Liver (tissue), 9 donors: ENCODE results near the gene PTGIR. TPM values are rescaled to one million over a fixed set of nuclear protein-coding genes. Genes with fewer than 3 reads are reported as not detected.

ENCODE experiments used
- DNase-seq: peaks from one replicate; pipeline ENCODE4 v3.0.0-alpha.2; 2017; ENCODE audit warnings: low spot score
- H3K27ac ChIP-seq, 2 donors: one replicate each; pipeline ENCODE4 v1.7.0; 2013; ENCODE audit warnings: inconsistent platforms in 2 of 2, low read length in 2 of 2, control low read depth in 1 of 2, low read depth in 1 of 2, mild to moderate bottlenecking in 1 of 2
- H3K27me3 ChIP-seq, 4 donors: one replicate each; pipeline versions ENCODE4 v1.6.1 to v1.7.0; 2013; ENCODE audit warnings: low read length in 3 of 4, inconsistent platforms in 1 of 4, mild to moderate bottlenecking in 1 of 4, moderate library complexity in 1 of 4; ENCODE audit not compliant: control insufficient read depth in 4 of 4, insufficient read depth in 4 of 4
- H3K36me3 ChIP-seq, 4 donors: one replicate each; pipeline versions ENCODE4 v1.6.1 to v1.7.0; 2013; ENCODE audit warnings: low read length in 3 of 4, mild to moderate bottlenecking in 3 of 4, low read depth in 1 of 4, moderate library complexity in 1 of 4; ENCODE audit not compliant: control insufficient read depth in 4 of 4, insufficient read depth in 3 of 4
- H3K4me1 ChIP-seq, 4 donors: one replicate each; pipeline versions ENCODE4 v1.6.1 to v1.7.0; 2013; ENCODE audit warnings: low read length in 3 of 4, mild to moderate bottlenecking in 3 of 4, moderate library complexity in 1 of 4; ENCODE audit not compliant: control insufficient read depth in 4 of 4, insufficient read depth in 4 of 4
- H3K4me3 ChIP-seq, 3 donors: one replicate each; pipeline versions ENCODE4 v1.6.1 to v1.7.0; 2013; ENCODE audit warnings: low read length in 3 of 3, control low read depth in 1 of 3, low read depth in 1 of 3, mild to moderate bottlenecking in 1 of 3
- H3K9ac ChIP-seq, 2 donors: one replicate each; pipeline ENCODE4 v1.7.0; 2013; ENCODE audit warnings: low read length in 2 of 2, mild to moderate bottlenecking in 2 of 2, moderate library complexity in 2 of 2, control low read depth in 1 of 2, low read depth in 1 of 2
- H3K9me3 ChIP-seq, 4 donors: one replicate each; pipeline versions ENCODE4 v1.6.1 to v1.7.0; 2013; ENCODE audit warnings: low read length in 3 of 4; ENCODE audit not compliant: control insufficient read depth in 4 of 4
- EGR1 ChIP-seq, 2 donors: IDR thresholded peaks; 2 replicates each; pipeline ENCODE4 v1.6.1; 2016 to 2018; ENCODE audit warnings: antibody characterized with exemption in 2 of 2, low read depth in 2 of 2
- FOXA1 ChIP-seq: IDR thresholded peaks from 2 replicates; pipeline ENCODE4 v1.6.1; 2016; ENCODE audit warnings: antibody characterized with exemption
- FOXA2 ChIP-seq: IDR thresholded peaks from 2 replicates; pipeline ENCODE4 v1.6.1; 2016; ENCODE audit warnings: antibody characterized with exemption
- GABPA ChIP-seq, 2 donors: IDR thresholded peaks in 1 of 2; conservative IDR thresholded peaks in 1 of 2; 2 replicates each; pipeline ENCODE4 v1.6.1; 2016; ENCODE audit warnings: antibody characterized with exemption in 2 of 2, mild to moderate bottlenecking in 1 of 2, moderate library complexity in 1 of 2
- HNF4A ChIP-seq, 2 donors: conservative IDR thresholded peaks; 2 replicates each; pipeline ENCODE4 v1.6.1; 2016; ENCODE audit warnings: antibody characterized with exemption in 2 of 2, mild to moderate bottlenecking in 2 of 2
- JUND ChIP-seq, 2 donors: IDR thresholded peaks; 2 replicates each; pipeline ENCODE4 v1.6.1; 2016; ENCODE audit warnings: antibody characterized with exemption in 2 of 2
- NR2F2 ChIP-seq: IDR thresholded peaks from 2 replicates; pipeline ENCODE4 v1.6.1; 2016; ENCODE audit warnings: antibody characterized with exemption
- RAD21 ChIP-seq, 2 donors: IDR thresholded peaks; 2 replicates each; pipeline ENCODE4 v1.6.1; 2016; ENCODE audit warnings: antibody characterized with exemption in 2 of 2, mild to moderate bottlenecking in 2 of 2
- SP1 ChIP-seq: IDR thresholded peaks from 2 replicates; pipeline ENCODE4 v1.6.1; 2018; ENCODE audit warnings: antibody characterized with exemption, mild to moderate bottlenecking
- TAF1 ChIP-seq: conservative IDR thresholded peaks from 2 replicates; pipeline ENCODE4 v1.6.1; 2016; ENCODE audit warnings: antibody characterized with exemption, mild to moderate bottlenecking
- YY1 ChIP-seq: IDR thresholded peaks from 2 replicates; pipeline ENCODE4 v1.6.1; 2016; ENCODE audit warnings: antibody characterized with exemption, mild to moderate bottlenecking
- WGBS: extraction: QIAGEN DNeasy Blood & Tissue Kit; methylation state at CpG from one replicate; pipeline ENCODE4 v1.1.7; 2013; 5-methylcytosine and 5-hydroxymethylcytosine counted together
- polyA plus RNA-seq, 2 donors: library from polyadenylated mRNA; stranded (reverse) in 1 of 2; unstranded in 1 of 2; fragments of 200-250 nt in 1 of 2; fragments of >200 nt in 1 of 2; fragmentation: Nextera tagmentation in 1 of 2; extraction: Ambion mirVana in 1 of 2; gene quantifications; one replicate each; pipeline versions ENCODE4 v1.2.1 to v1.2.3, GENCODE V29; 2013 to 2015
- total RNA-seq, 2 donors: library from RNA; depleted of rRNA; stranded (reverse); fragments of >200 nt; gene quantifications; one replicate each; pipeline ENCODE4 v1.2.3, GENCODE V29; 2014
- TF ChIP-seq, protein P1 (sequence below): IDR thresholded peaks from 2 replicates; pipeline ENCODE4 v1.6.1; 2016; ENCODE audit warnings: antibody characterized with exemption
- TF ChIP-seq, protein P2 (sequence below): IDR thresholded peaks from 2 replicates; pipeline ENCODE4 v1.6.1; 2016; ENCODE audit warnings: antibody characterized with exemption, mild to moderate bottlenecking
- TF ChIP-seq, protein P3 (sequence below): IDR thresholded peaks from 2 replicates; pipeline ENCODE4 v1.6.1; 2016; ENCODE audit warnings: antibody characterized with exemption
- TF ChIP-seq, protein P4 (sequence below): fragments of 150-350 bp; IDR thresholded peaks from 2 replicates; pipeline ENCODE4 v1.5.1; 2017; ENCODE audit warnings: improper control_type of control experiment, low read depth, low read length; ENCODE audit not compliant: missing input control
- TF ChIP-seq, protein P5 (sequence below): IDR thresholded peaks from 2 replicates; pipeline ENCODE4 v1.6.1; 2016; ENCODE audit warnings: antibody characterized with exemption
- donor health status: healthy.
- donor health status: healthy.
- donor health status: healthy.
- donor health status: healthy.
- donor health status: healthy.

The PTGIR gene
- total and polyA plus RNA-seq, 4 donors = 1.4 to 5.9 (median 2.9) TPM

DNA sequence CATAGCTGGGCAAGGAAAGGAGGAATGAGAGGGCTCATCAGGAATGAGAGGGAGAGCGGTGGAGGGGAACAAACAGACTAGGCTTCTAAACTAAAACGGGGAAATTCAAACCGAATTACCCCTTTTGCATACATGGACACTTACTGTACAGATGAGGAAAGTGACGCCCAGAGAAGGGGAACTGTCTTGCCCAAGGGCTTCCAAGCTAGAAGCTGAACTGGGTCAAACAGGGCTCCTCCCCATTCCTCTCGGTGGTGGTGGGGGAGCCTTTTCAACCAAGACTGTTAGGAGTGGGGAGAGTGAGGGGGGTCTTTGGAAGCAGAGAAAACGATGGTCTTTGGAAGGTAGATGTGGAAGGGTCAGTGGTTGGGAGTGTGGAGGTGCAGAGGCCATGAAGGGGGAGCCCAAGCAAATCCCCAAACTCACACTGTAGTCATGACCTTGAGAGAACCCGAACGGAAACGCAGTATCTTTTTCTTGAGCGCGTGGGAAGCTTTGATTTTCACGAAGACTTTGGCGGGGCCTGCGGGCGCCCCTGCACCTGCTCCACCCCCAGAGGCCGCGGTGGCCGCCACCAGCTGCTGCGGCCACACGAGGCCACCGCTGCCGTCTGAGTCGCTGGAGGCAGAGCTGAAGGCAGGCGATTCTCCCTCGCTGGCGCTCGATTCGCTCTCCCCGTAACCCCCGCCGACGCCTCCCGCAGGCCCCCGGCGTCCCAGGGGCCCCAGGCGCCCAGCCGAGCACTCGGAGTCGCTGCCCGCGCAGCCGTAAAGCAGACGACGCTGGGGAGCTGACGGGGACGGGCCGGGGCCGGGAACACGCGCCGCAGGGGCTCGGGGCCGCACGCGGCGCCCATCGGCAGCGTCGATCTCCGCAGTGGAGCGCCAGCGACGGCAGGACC lies 23.4 kb upstream of the PTGIR start:
- H3K4me3 ChIP-seq = no peak overlapping the region

DNA sequence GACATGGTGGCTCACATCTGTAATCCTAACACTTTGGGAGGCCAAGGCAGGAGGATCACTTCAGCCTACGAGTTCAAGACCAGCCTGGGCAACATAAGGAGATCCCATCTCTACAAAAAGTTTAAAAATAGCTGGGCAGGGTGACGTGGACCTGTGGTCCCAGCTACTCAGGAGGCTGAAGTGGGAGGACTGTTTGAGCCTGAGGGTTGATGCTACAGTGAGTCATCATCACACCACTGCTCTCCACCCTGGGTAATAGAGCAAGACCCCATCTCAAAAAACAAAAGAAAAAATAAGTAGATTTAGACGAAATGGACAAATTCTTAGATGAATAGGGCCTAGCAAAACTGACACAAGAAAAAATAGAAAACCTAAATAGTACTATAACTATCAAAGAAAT lies 21.5 kb upstream of the PTGIR start:
- no peak overlapping the region for H3K4me3 ChIP-seq
- H3K27me3 ChIP-seq = peaks cover 0 to 11% (median 3%) of the 10 kb centered on the region in 4 donors
- TF ChIP-seq, protein P1, sequence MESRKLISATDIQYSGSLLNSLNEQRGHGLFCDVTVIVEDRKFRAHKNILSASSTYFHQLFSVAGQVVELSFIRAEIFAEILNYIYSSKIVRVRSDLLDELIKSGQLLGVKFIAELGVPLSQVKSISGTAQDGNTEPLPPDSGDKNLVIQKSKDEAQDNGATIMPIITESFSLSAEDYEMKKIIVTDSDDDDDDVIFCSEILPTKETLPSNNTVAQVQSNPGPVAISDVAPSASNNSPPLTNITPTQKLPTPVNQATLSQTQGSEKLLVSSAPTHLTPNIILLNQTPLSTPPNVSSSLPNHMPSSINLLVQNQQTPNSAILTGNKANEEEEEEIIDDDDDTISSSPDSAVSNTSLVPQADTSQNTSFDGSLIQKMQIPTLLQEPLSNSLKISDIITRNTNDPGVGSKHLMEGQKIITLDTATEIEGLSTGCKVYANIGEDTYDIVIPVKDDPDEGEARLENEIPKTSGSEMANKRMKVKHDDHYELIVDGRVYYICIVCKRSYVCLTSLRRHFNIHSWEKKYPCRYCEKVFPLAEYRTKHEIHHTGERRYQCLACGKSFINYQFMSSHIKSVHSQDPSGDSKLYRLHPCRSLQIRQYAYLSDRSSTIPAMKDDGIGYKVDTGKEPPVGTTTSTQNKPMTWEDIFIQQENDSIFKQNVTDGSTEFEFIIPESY = no peak
- TF ChIP-seq EGR1 (IDR thresholded peaks at IDR 0.05; ENCODE audit: low read depth in 2 of 2) (no peak), GABPA (IDR thresholded peaks at IDR 0.05 in 1 of 2, conservative IDR thresholded peaks at IDR 0.05 in 1 of 2) (no peak), FOXA1 (no peak), RAD21 (IDR thresholded peaks at IDR 0.05) (no peak), TAF1 (no peak), JUND (IDR thresholded peaks at IDR 0.05) (no peak), SP1 (no peak), HNF4A (conservative IDR thresholded peaks at IDR 0.05) (no peak), YY1 (no peak), NR2F2 (no peak)
- TF ChIP-seq, protein P2, sequence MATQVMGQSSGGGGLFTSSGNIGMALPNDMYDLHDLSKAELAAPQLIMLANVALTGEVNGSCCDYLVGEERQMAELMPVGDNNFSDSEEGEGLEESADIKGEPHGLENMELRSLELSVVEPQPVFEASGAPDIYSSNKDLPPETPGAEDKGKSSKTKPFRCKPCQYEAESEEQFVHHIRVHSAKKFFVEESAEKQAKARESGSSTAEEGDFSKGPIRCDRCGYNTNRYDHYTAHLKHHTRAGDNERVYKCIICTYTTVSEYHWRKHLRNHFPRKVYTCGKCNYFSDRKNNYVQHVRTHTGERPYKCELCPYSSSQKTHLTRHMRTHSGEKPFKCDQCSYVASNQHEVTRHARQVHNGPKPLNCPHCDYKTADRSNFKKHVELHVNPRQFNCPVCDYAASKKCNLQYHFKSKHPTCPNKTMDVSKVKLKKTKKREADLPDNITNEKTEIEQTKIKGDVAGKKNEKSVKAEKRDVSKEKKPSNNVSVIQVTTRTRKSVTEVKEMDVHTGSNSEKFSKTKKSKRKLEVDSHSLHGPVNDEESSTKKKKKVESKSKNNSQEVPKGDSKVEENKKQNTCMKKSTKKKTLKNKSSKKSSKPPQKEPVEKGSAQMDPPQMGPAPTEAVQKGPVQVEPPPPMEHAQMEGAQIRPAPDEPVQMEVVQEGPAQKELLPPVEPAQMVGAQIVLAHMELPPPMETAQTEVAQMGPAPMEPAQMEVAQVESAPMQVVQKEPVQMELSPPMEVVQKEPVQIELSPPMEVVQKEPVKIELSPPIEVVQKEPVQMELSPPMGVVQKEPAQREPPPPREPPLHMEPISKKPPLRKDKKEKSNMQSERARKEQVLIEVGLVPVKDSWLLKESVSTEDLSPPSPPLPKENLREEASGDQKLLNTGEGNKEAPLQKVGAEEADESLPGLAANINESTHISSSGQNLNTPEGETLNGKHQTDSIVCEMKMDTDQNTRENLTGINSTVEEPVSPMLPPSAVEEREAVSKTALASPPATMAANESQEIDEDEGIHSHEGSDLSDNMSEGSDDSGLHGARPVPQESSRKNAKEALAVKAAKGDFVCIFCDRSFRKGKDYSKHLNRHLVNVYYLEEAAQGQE = no peak
- TF ChIP-seq, protein P3, sequence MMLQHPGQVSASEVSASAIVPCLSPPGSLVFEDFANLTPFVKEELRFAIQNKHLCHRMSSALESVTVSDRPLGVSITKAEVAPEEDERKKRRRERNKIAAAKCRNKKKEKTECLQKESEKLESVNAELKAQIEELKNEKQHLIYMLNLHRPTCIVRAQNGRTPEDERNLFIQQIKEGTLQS = no peak
- TF ChIP-seq, protein P4, sequence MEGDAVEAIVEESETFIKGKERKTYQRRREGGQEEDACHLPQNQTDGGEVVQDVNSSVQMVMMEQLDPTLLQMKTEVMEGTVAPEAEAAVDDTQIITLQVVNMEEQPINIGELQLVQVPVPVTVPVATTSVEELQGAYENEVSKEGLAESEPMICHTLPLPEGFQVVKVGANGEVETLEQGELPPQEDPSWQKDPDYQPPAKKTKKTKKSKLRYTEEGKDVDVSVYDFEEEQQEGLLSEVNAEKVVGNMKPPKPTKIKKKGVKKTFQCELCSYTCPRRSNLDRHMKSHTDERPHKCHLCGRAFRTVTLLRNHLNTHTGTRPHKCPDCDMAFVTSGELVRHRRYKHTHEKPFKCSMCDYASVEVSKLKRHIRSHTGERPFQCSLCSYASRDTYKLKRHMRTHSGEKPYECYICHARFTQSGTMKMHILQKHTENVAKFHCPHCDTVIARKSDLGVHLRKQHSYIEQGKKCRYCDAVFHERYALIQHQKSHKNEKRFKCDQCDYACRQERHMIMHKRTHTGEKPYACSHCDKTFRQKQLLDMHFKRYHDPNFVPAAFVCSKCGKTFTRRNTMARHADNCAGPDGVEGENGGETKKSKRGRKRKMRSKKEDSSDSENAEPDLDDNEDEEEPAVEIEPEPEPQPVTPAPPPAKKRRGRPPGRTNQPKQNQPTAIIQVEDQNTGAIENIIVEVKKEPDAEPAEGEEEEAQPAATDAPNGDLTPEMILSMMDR = no peak
- TF ChIP-seq, protein P5, sequence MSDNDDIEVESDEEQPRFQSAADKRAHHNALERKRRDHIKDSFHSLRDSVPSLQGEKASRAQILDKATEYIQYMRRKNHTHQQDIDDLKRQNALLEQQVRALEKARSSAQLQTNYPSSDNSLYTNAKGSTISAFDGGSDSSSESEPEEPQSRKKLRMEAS = no peak
- no peak for DNase-seq
- H3K27ac ChIP-seq = no peak overlapping the region
- 79% methylated on average over 3 of the region's 3 CpGs for WGBS
- H3K4me1 ChIP-seq = peaks cover 0 to 2% (median 0%) of the 10 kb centered on the region in 4 donors
- no peak overlapping the region for H3K9ac ChIP-seq
- no peaks in the 10 kb centered on the region for H3K36me3 ChIP-seq
- no peaks in the 10 kb centered on the region for H3K9me3 ChIP-seq

More for the DNA sequence above, 23.4 kb upstream of the PTGIR start:
- Histone ChIP-seq H3K36me3 (no peaks in the 10 kb centered on the region), H3K27ac (no peak overlapping the region), H3K9me3 (no peaks in the 10 kb centered on the region), H3K9ac (no peak overlapping the region), H3K4me1 (peaks cover 0 to 2% (median 0%) of the 10 kb centered on the region in 4 donors), H3K27me3 (peaks cover 0 to 11% (median 4%) of the 10 kb centered on the region in 4 donors)
- 29% methylated on average over 63 of the region's 63 CpGs for WGBS
- no peak for DNase-seq
- TF ChIP-seq FOXA2 = no peak
- TF ChIP-seq JUND (IDR thresholded peaks at IDR 0.05) = no peak
- TF ChIP-seq SP1 = no peak
- TF ChIP-seq, protein P2 = no peak
